GM18951 (cell line): ENCODE results near the gene OXA1L.
"Not testable (repeated sequence)": the region's sequence is repeated elsewhere in the genome, so short reads cannot be mapped to it uniquely, and the experiment has no call there.

ENCODE experiments used
- POLR2A ChIP-seq: IDR thresholded peaks from 4 replicates; pipeline ENCODE4 v1.6.1; 2011; ENCODE audit warnings: mild to moderate bottlenecking; ENCODE audit not compliant: insufficient read length, insufficient read depth; ENCODE audit errors: extremely low read depth
- in situ Hi-C: fragments of 300-500 bp; cut with MboI; formaldehyde crosslinking; loops from one replicate; pipeline ENCODE4 v1.12.0; 2022; ENCODE audit warnings: low sequenced_read_pairs, mixed read lengths, inconsistent platforms; ENCODE audit not compliant: unreplicated experiment

The OXA1L gene

GRCh38 chr14:22748206-22748605 is 18.3 kb upstream of the OXA1L start:
- TF ChIP-seq POLR2A: no peak
- in situ Hi-C loops: no loop called here

GRCh38 chr14:22748631-22749068 is 17.8 kb upstream of the OXA1L start:
- in situ Hi-C loops: no loop called here

GRCh38 chr14:22752422-22752821 is 14.1 kb upstream of the OXA1L start:
- in situ Hi-C loops: no loop called here
- no peak for TF ChIP-seq POLR2A

More at GRCh38 chr14:22748631-22749068, 17.8 kb upstream of the OXA1L start:
- TF ChIP-seq POLR2A: no peak

- in situ Hi-C loops: no loop called here
- no peak for TF ChIP-seq POLR2A
These were observed 12.9 kb upstream of the OXA1L start for GRCh38 chr14:22753586-22753985.

- in situ Hi-C loops: not testable (repeated sequence)
These were observed 8.4 kb upstream of the OXA1L start for GRCh38 chr14:22757972-22758650.

- no peak for TF ChIP-seq POLR2A
- in situ Hi-C loops: no loop called here
These were observed 4.8 kb upstream of the OXA1L start for GRCh38 chr14:22761734-22762133.

GRCh38 chr14:22764382-22764781 is 2.1 kb upstream of the OXA1L start:
- TF ChIP-seq POLR2A: no peak
- in situ Hi-C loops: no loop called here

- in situ Hi-C loops: no loop called here
- no peak for TF ChIP-seq POLR2A
These were observed 768 bp downstream of the OXA1L start for GRCh38 chr14:22767323-22767589.

GRCh38 chr14:22768947-22769346 is 2.5 kb downstream of the OXA1L start:
- no peak for TF ChIP-seq POLR2A
- in situ Hi-C loops: no loop called here

- in situ Hi-C loops: no loop called here
- no peak for TF ChIP-seq POLR2A
These were observed 2.9 kb downstream of the OXA1L start for GRCh38 chr14:22769369-22769768.

- no peak for TF ChIP-seq POLR2A
- in situ Hi-C loops: loop anchor here (10.0 kb wide), 1 partner anchor 84 kb away; no protein-coding TSS in a partner anchor
These were observed 4.1 kb downstream of the OXA1L start for GRCh38 chr14:22770481-22771187.

- in situ Hi-C loops: loop anchor here (10.0 kb wide), 1 partner anchor 82 kb away; no protein-coding TSS in a partner anchor
These were observed 6.2 kb downstream of the OXA1L start for GRCh38 chr14:22772725-22773124.

GRCh38 chr14:22773162-22774010 is 6.9 kb downstream of the OXA1L start:
- no peak for TF ChIP-seq POLR2A
- in situ Hi-C loops: loop anchor here (10.0 kb wide), 1 partner anchor 81 kb away; no protein-coding TSS in a partner anchor

More at GRCh38 chr14:22772725-22773124, 6.2 kb downstream of the OXA1L start:
- TF ChIP-seq POLR2A: no peak
